Measurements from ENCODE around the gene DSCAM. TPM values are rescaled to one million over a fixed set of nuclear protein-coding genes. Genes with fewer than 3 reads are reported as not detected.

The DSCAM gene
- total RNA-seq, 6 experiments from 2014 or later: 1.0 to 1.3 (median 1.1) TPM

GRCh38 chr21:40070871-40071270, 776.1 kb downstream of the DSCAM start:
- peaks cover 23% of the 10 kb centered on the region for H3K9me3 Mint-ChIP-seq
- H3K4me3 Mint-ChIP-seq: no peak overlapping the region
- TF ChIP-seq CTCF (IDR thresholded peaks at IDR 0.05): no peak
- no peak overlapping the region for H3K27ac Mint-ChIP-seq
- H3K4me1 Mint-ChIP-seq (ENCODE audit: low read depth): peaks cover 5% of the 10 kb centered on the region; the same call in 1 of the 2 replicates
- H3K36me3 Mint-ChIP-seq (ENCODE audit: low read depth): peaks cover 5% of the 10 kb centered on the region; the same call in 1 of the 2 replicates
- peaks cover 2% of the 10 kb centered on the region; the same call in 1 of the 2 replicates for H3K27me3 Mint-ChIP-seq (ENCODE audit: insufficient read depth)
- no peak for DNase-seq

DNA sequence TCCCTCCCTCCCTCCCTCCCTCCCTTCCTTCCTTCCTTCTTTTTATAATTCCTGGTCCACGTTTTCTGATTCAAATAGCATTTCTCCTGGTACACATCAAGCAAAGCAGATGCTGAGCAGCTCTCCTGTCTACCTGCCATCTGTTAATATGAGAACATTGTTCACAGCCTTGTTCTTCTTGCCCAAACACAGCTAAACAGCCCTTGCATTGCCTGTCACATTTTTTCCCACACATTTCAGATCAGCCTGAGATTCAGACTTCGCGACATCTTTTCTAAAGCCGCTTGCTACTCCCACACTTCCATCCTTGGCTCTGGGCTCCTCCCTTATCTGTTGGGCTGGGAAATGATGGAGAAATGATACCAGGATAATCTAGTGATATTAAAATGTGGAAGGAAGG, 779.2 kb downstream of the DSCAM start:
- peaks cover 9% of the 10 kb centered on the region; the same call in 1 of the 2 replicates for H3K36me3 Mint-ChIP-seq (ENCODE audit: low read depth)
- H3K27me3 Mint-ChIP-seq (ENCODE audit: insufficient read depth): peaks cover 3% of the 10 kb centered on the region; the same call in 1 of the 2 replicates
- no peak overlapping the region for H3K4me3 Mint-ChIP-seq
- H3K4me1 Mint-ChIP-seq (ENCODE audit: low read depth): peaks cover 5% of the 10 kb centered on the region; the same call in 1 of the 2 replicates
- peaks cover 31% of the 10 kb centered on the region for H3K9me3 Mint-ChIP-seq
- no peak for TF ChIP-seq CTCF (IDR thresholded peaks at IDR 0.05)
- no peak overlapping the region for H3K27ac Mint-ChIP-seq
- no peak for DNase-seq

DNA sequence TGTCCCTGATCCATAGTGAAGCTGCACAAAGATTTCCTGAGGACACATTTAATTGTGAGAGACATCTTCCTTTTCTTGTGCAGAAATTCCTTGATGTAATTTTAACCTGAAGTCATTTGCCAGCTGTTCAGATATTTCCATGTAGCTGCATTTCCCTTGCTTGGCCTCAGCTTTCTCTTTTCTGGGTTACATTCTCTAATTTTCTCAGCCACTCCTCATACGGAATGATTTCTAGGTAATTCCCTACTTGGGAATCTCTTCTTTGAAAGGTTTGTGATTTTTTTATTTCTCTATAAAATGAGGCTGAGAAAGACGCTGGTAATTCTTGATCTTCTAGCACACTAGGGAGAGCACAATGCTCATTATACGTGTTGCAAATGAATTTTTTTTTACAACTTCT, 780.7 kb downstream of the DSCAM start:
- no peak overlapping the region for H3K27ac Mint-ChIP-seq
- no peak for DNase-seq
- H3K27me3 Mint-ChIP-seq (ENCODE audit: insufficient read depth): peaks cover 3% of the 10 kb centered on the region; the same call in 1 of the 2 replicates
- H3K4me3 Mint-ChIP-seq: no peak overlapping the region
- TF ChIP-seq CTCF (IDR thresholded peaks at IDR 0.05): no peak
- H3K9me3 Mint-ChIP-seq: peaks cover 28% of the 10 kb centered on the region
- H3K4me1 Mint-ChIP-seq (ENCODE audit: low read depth): peaks cover 5% of the 10 kb centered on the region; the same call in 1 of the 2 replicates
- peaks cover 10% of the 10 kb centered on the region; the same call in 1 of the 2 replicates for H3K36me3 Mint-ChIP-seq (ENCODE audit: low read depth)

DNA sequence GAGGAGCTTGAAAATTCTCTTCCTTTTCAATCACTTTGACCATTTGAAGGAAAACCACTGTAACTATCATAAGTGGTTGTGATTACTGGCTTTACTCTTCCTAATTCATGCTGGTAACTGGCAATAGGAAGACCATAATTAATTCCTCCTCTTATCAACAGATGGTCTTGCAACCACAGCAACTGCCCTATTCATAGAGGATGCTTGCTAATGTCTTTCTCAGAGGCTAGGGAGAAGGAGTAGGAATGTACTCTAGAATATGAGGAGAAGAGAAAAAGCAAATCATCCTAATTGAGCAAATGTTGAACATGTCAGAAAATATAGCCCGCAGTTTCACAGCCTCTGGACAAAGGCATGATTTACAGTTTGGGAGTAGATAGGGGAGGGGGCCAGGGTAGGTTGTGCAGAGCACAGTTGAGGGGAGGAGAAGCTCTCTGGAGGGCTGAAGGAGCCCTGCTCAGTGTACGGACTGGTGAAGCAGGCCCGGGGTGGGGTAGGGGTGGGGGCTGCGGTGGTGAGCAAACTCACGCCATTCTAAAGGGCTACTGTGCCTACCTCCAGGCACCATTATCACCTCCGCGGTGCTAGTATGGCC, 786.8 kb downstream of the DSCAM start:
- TF ChIP-seq CTCF (IDR thresholded peaks at IDR 0.05): no peak
- Mint-ChIP-seq H3K36me3 (ENCODE audit: low read depth) (peaks cover 10% of the 10 kb centered on the region; the same call in 1 of the 2 replicates), H3K4me1 (ENCODE audit: low read depth) (no peaks in the 10 kb centered on the region), H3K27me3 (ENCODE audit: insufficient read depth) (no peaks in the 10 kb centered on the region; the same call in 1 of the 2 replicates), H3K9me3 (peaks cover 14% of the 10 kb centered on the region), H3K27ac (no peak overlapping the region), H3K4me3 (no peak overlapping the region)
- DNase-seq: no peak

- H3K4me1 Mint-ChIP-seq (ENCODE audit: low read depth): no peaks in the 10 kb centered on the region
- TF ChIP-seq CTCF (IDR thresholded peaks at IDR 0.05): no peak
Measured at GRCh38 chr21:40057331-40057730, 789.6 kb downstream of the DSCAM start.

More at GRCh38 chr21:40057331-40057730, 789.6 kb downstream of the DSCAM start:
- no peak for DNase-seq
- Mint-ChIP-seq H3K27ac (no peak overlapping the region), H3K27me3 (ENCODE audit: insufficient read depth) (no peaks in the 10 kb centered on the region; the same call in 1 of the 2 replicates), H3K4me3 (no peak overlapping the region), H3K9me3 (peaks cover 14% of the 10 kb centered on the region), H3K36me3 (ENCODE audit: low read depth) (peaks cover 15% of the 10 kb centered on the region; the same call in 1 of the 2 replicates)

Measured in HFFc6 (cell line).